COLO668 (cell line): ENCODE measurements around the gene PDE3B.
"Not testable (repeated sequence)": the region's sequence is repeated elsewhere in the genome, so short reads cannot be mapped to it uniquely, and the experiment has no call there.

Experiments
- DNase-seq: peaks from one replicate; lab custom pipeline; 2025; ENCODE audit not compliant: unreplicated experiment; lab: John Stamatoyannopoulos, UW

The PDE3B gene

DNA sequence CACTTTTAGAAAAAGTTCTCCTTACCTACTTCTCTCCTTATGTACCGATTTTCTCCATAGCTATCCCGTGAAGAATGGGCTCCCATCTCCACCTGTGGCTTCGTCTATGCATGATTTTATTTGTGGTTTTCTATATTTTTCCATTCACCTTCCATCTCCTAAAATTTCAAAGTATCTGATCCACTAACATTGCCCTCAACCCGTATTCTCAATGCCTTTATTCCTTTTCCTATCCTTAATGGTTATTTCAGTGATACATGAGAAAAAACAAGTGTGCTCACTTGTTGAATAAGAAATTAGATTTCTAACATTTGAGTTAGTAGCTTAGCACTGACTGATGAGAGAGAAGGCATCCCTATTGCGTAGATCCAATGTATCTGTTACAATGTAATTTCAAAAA, 231.6 kb downstream of the PDE3B start:
- no peak for DNase-seq

DNA sequence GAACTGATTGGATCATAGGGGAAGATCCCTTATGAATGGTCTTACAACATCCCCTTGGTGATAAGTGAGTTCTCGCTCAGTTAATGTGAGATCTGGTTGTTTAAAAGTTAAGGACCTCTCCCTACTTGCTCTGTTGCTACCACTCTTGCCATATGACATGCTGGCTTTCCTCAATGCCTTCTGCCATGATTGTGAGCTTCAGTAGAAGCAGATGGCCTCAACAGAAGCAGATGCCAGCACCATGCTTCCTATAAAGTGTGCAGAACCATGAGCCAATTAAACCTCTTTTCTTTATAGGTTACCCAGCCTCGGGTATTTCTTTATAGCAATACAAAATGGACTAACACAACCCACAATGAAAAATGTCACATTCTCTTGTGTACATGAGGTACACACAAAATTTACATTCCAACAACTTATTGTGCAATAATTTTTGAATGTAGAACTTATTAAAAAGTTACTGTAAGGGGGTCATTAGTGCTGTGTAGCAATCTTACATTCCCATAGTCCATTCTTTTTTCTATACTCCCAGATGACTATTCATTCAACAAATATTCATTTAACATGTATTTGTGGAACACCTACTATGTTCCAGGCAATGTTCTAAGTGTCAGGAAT, 238.1 kb downstream of the PDE3B start:
- no peak for DNase-seq

DNA sequence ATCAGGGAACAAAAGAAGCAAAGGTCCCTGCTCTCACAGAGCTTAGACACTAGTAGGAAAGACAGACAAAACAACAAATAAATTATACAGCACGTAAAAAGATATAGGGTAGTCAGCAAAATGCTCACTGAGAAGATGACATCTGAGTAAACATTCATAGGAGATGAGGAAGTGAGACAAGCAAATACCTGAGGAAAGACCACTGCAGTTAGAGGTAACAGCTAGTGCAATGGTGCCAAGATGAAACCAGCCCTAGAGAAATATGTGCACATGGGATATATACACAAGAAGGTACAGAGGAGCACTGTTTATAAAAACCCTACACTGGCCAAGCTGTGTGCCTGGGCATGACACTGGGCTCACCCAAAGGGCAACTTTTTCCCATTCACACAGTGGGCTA, 238.6 kb downstream of the PDE3B start:
- no peak for DNase-seq

DNA sequence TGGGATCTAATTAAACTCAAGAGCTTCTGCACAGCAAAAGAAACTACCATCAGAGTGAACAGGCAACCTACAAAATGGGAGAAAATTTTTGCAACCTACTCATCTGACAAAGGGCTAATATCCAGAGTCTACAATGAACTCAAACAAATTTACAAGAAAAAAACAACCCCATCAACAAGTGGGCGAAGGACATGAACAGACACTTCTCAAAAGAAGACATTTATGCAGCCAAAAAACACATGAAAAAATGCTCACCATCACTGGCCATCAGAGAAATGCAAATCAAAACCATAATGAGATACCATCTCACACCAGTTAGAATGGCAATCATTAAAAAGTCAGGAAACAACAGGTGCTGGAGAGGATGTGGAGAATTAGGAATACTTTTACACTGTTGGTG, 240.1 kb downstream of the PDE3B start:
- DNase-seq, result not testable (repeated sequence)

DNA sequence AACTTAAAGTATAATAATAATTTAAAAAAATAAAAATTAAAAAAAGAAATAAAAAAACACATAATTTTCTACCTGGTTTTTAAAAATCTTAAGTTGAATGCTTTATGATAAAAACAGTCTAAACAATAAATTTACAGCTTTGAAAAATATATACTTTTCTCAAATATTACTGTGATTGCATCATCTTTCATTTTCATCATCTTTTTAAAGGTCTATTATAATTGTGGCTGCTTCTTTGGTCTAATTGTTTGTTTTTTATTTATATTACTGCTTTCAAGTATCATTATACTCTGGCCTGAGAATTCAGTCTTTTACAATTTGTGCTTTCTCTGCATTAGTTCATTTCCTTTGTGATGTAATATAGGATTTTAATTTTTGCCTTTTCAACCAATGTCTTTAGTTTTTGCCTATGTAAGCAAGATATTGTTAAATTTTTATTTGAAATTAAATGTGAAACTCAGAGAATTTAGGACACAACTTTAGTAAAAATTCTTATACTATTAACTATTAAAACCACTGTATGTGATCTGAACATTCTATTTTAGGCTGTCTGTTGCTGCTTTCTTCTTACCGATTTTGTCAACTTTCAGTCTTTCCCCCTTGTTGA, 241.2 kb downstream of the PDE3B start:
- DNase-seq, result no peak

DNA sequence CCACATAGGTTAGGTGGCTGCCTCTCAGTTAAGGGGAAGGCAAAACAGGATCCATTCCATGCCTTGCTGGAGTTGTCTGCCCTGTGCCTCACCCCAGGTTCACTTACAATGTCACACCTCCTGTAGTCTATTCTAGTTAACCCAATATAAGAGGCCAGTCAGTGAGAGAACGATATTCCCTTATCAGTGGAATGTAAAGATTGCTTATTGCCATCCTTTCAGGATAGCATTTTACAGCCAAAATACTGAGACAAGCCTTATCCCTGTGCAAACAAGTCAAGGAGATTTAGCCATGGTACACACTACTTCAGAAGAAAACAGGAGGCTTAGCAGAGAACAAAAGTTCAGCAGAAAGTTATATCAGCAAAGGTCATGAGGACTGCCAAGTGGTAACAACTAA, 242.9 kb downstream of the PDE3B start:
- no peak for DNase-seq

DNA sequence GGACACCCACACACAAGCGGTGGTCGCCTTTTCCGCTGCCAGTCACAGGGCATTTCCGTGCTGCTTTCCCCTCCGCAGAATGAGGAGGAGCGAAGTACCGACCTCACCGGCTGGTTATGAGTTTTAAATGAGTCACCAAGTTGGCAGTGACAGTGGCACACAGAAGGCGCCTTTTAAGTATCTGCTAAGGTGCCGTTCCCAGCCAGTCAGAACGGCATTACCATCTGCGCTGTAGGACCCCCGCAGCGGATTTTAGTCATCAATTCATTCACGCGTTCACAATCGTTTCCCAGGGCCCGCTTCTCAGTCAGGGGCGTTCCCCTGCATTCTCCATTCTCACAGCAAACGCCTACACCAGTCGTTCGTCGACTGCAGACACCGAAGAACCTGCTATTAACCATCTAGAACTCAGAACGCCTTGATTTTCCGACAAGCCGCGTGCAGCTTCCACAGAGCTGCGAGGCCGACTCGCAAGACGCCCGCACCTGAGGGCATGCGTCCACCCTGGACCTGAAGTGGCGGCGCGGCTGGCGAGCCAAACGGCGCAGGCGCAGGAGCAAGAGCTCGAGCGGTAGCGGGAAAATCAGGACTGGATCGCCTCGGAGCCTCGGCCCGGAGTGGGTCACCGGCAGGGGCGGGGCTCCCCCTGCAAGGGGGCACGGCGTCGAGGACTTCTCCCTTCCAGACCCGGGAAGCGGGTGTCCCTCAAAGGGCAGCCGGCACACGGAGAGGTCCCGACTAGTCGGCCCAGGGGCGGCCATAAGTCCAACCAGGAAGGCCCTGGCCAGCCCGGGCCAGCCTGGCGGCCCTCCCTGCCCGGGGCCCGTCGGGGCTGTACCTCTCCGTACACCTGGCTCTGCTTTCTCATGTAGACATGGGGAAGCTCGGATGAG, 247.8 kb downstream of the PDE3B start:
- peak; percentile 94 for DNase-seq

DNA sequence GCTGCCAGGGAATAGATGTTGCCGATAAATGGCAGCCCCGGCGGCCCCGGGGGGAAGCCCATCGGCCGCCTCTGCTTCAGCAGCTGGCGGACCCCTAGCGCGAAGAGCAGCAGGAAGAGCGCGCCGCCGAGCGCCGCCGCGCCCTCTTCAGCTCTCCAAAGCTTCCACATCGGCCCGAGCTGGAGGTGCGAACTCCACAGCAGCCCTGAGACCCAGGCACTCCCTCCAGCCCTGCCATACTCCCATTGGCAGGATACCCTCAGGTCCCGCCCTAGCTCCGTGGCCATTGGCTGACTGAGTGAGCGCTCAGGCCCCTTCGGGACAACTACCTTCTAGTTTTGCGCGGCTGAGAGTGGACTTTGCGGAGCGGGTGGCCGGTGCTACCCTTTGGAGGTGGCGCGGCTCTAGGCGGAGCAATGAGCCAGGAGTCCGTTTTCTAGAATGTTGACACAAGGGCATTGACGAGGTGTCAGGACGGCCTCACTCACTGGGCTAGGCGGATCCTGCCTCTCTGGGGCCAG, 248.5 kb downstream of the PDE3B start, which contains the start of gene CYP2R1:
Gene CYP2R1, minus strand, starts transcription at position 196 of the 521 bp plus-strand sequence. Its CDS starts 26 bp downstream, at position 170.
- peak; percentile 97 for DNase-seq

DNA sequence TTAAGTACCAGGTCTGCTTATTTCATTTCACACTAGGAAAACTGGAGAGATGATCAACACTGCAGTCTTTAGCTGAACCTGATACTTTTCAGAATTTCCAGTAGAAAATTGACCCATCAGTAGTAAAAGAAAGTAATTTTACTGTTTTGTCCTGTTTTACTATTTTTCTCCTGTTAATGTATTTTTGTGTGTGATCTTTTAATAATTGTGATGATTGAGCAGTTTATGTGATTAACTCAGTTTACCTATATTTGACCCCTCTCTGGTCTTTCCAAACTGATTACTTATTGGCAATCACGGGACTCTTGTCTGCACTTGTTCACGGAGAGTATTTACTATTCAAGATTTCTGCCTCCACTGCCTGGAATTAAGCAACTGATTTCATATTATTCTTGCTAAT, 249.0 kb downstream of the PDE3B start:
- no peak for DNase-seq

DNA sequence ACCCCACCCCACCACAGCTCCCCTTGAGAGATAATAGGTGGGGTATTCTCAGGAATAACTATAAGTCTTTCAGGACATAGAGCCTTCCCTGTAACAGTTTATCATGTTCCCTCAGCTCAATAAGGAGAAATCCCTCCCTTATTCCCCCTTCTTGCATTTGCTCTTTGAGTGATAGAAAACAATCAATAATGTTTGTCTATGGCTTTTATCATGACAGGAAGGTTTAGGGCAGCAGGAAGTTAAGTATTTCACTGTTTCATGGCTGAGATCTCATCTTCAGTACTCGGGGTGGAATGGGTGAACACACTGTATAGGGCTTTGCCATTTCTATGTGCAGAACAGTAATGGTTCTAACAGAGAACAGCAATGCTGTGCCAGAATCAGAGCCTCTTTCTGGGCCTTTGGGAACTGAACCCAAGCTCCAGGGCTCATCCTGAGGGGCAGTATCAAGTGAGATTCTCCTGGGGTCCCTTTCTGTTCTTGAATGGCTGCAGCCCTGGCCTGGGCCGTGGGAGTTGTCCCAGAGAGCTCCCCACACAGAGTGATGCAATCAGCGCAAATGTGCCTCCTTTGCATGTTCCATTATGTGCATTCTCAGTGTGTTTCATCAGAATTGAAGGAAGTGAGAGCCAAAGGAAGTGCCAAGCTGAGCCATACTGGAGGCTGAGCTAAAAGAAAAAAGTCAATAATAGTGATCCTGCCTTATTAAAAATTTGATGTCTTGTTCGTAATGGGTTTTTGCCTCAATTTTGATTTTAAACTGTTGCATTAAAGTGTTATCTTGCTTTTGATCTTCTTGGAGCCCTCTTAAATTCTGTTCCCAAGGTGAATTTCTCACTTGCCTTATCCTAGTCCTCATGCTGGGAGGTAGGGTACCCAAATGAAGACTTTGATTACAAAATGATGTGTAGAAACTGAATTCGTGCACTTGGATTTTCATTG, 251.3 kb downstream of the PDE3B start:
- DNase-seq, result no peak

DNA sequence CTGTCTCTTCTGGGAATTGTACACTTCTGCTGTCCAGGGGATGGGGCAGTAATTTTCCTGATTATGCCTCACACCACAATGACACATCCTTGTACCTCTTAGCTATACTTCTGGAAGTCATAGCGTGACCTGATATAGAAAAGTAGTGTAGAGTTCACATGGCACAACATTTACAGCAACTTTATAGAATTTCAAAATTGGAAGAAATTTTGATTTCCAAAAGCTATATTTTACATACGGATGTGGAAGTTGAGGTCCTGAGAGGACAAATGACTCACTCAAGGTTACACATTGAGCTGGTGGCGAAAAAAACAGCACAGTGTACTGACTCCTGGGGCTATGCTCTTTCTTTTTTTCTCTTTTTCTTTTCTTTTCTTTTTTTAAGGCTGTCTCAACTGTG, 254.8 kb downstream of the PDE3B start:
- no peak for DNase-seq

DNA sequence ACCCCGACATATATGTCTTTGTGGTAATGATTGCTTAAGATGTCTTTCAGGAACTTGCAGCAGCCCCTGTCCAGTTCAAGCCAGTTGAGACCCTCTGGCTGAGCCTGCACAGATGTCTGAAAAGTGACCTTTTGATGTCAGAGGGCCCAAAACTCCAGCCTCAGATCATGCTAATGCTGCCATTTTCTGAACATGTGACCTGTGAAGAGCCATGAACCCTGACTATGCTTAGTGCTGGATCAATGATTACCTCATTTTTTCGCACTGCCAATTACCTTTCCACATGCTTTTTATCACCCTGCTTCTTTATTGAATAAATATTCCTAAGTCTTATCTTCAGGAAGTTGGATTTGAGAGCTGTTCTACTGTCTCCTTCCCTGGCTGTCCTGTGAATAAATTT, 255.3 kb downstream of the PDE3B start:
- no peak for DNase-seq

DNA sequence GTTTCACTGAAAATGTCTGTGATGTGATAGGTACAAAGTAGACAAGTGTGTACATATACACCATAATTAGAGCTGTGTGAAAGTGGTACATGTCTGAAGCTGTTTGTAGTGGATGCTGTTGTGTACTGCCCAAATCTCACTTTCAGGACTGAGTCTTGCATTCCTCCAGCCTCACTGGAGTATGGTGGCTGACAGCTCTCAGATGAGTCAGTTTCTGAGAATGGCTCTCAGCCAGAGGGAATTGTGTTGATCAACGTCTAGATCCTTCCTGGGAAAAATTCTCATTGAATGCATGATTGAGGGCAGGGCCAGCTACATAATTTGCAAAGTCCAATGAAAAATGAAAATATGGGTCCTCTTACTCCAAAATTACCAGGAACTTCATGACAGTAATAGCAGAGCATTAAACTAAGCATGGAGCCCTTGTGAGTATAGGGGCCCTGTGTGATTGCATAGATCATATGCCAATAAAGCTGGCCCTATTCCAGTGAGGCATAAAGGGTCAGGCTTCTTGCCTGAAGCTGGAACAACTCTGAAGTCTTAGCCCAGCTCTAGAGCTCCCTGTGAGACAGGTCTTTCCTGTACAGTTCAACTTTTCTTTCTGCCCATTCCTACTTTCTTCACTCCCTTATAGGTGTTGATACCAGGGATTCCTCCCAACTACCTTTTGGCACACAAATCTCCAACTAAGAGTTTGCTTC, 259.2 kb downstream of the PDE3B start:
- DNase-seq, result no peak

DNA sequence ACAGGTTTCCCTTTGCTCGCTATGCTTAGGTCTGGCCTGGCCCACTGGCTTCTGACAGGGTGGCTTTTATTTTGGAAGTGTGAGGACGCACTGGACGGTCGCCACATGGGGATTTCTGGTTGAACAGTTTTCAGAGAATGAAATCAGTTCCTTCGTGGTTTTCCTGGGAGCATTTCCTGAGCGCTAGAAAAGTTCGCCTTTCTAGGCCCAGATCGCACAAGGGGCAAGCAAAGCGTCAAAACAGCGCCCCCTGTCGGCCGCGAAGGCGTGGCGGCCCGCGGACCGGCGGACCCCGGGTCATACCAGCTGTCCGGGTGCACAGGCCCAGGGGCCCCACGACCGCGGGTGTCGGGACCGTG, 261.1 kb downstream of the PDE3B start:
- DNase-seq, result peak; percentile 72

DNA sequence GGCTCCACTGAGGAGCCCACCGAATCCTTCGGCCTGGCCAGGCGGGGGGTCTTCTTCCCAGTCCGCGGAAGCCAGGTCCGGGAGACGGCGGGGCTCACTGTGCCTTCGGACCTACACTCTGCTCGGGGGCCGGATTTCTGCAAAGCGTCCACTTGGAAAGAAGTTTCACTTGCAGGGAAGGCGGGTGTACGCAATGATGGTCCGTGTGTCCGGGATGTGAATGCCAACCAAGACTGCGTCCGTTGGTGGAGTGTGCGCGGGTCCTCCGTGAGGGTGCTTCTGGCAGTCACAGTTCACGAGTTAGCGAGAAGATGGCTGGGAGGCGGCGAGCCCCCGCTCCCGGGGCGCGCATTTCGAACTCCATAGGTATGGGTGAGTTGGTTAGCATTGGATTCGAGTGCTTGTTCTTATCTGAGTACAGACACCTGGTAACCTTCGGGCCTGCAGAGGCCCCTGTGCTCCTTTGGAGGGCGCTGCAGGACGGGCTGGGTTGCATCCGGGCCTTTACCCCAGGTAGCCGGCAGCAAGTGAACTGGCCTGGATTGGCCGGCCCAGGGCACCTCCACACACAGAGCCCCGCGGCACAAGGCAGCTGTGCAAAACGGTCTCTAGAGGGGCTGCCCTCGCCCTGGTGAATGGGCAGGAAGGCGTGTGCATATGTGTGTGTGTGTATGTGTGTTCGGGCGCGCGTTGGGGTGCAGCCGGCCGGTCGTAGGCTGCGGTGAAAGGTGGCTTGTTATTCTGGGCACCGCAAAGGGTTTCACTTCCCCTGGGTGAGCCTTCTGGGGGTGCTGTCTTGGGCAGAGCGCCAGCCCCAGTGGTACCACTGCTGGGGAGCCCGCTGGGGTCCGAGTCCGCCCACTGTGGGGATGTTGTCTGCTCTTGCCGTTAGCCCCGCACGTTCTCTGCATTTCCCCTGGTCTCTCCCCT, 261.8 kb downstream of the PDE3B start:
- peak; percentile 42 for DNase-seq

DNA sequence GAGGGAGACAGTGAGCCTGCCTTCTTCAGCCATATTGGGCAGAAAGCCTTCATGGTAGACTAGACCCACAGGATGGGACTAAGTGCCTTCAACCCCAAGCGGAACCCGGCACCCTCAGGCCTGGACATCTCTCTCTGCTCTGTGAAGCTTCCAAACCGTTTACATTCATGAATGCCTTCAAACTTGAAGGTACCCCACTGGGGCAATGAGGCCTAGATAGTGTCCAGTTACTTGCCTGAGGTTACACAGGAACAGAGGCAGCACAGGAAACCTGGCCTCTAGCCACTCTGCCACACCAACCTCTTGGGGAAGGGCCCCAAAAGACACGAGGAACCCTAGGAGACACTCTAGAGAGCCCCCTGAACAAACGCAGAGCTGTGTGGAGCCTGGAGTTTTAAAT, 263.0 kb downstream of the PDE3B start:
- DNase-seq, result no peak

DNA sequence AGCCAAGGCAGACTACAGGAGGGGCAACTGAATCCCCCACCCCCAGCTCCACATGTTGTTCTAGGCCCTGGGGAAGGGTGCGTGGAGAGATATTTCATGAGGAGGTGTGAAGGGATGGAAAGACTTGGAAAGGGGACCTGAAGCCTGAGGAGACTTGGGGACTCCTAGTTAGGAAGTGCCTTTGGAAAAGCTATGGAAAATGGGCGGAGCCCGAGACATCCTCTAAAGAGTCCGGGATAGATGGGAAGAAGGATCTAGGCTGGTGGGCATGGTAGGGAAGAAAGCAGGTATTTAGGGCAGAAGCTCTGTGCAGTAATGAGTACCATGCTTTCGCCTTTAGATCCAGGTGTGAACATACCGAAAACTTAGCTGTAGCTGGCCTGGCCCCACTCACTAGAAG, 263.4 kb downstream of the PDE3B start:
- no peak for DNase-seq

DNA sequence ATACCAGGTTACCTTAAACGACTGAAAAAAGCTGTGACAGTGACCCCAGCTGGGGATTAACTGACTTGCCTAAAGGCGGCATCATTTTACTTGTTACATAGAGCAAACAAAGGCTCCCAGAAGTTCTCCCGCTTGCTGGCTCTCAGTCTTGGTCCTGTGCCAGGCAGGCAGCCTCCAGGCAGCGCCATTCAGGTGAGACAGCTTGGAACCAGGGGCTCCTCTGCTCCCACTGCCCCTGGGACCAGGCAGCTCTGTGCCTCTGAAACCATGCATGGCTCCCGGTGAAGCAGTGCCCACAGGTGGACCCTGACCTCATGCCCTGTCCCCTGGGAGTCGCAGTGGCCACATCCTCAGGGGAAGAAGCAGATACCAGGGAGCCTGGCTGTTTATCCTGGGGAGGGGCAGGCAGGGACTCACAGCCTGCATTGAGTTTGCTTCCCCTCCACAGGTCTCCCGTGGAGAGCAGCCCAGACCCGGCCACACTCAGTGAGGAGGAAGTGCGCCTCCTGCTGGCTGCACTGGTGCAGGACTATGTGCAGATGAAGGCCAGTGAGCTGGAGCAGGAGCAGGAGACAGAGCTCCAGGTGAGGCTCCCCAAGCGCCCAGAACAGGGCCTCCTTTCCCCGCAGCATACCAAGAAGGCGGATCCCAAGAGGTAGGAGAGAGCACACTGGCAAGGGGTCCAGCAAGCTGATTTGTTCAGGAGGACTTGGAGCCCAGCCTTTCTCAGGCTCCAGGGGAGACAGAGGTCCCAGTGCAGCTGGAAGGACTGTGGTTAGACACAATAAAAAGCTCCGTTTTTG, 264.0 kb downstream of the PDE3B start:
- peak; percentile 84 for DNase-seq
